ENCODE results near the gene NR1D1.

NR1D1 gene

DNA sequence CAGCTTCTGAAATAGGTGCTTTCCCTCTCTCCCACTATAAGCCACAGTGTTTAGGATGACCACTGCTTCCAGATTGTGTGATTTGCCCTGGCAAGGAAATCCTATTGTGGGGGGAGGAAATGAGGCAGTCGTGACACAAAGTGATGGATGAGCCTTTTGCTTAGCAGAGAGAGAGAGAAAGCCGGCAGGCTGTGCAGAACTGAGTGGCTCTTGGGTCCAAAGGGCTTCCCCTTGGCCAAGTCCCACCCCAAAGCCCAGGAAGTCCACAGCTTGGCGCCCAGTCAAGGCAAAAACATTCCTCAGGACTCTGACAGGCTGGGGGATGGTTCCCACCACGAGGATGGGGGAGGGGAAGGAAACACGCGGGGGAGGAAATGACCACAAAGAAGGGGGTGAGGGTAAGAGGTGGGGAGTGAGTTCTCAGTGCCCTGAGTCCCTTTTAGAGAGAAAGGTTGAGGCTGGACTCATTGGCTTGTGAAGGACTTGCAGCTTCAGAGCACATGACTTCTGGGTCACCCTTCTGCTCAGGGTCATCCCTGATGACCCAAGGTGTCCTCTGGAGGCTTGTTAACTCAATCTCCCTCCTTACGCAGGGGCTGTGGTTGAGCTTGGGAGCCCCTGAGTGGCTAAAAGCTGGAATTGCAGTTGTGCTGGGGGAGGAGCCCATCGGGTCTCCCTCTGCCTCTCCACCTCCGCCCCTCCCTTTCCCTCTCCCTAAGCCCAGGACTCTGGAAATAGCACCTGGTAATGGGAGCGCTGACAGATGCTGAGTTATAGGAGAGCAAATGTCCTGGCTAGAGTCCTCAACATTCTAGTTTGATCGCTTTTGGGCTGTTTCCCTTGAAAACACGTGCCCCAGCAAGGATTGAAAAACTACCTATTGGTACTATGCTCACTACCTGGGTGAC is 11.1 kb upstream of the NR1D1 start:
- DNase-seq, result peak; percentile 69

DNA sequence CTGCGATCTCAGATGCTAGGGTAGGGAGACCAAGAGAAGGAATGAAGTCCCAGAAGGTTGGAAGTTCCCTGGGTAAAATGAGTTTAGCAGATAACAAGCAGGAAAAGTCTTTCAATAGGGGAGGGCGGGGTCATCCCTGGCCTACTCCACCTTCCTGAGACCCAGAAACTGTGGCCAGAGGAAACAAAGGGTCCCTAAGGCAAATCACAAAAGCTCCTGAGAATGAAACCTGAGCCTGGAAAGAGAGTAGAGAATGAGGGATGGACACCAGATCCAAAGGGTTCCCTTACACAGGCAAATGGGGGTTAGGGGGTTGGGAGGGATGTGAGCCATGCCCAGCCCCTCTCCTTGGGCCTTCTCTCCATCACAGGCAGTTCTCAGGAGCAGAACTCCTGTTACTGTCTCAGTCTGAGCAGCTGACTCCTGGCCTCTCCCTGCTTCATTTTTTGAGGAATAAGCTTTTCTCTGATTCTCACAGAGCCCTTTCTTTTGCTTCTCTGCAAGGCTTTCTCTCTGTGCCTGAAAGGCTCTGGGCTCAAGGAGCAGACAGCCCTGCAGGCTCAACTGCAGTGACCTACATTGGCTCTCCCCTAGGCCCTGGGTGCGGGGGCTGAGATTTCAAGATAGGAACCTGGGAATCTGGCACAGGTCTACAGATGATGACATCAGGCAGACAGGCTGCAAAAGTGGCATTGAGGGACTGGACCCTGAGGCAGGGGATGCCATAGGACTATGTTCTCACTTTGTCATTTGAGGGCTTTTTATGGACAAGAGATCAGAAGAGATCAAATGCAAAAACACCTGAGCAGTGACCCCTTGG is 9.8 kb upstream of the NR1D1 start:
- DNase-seq, result no peak

DNA sequence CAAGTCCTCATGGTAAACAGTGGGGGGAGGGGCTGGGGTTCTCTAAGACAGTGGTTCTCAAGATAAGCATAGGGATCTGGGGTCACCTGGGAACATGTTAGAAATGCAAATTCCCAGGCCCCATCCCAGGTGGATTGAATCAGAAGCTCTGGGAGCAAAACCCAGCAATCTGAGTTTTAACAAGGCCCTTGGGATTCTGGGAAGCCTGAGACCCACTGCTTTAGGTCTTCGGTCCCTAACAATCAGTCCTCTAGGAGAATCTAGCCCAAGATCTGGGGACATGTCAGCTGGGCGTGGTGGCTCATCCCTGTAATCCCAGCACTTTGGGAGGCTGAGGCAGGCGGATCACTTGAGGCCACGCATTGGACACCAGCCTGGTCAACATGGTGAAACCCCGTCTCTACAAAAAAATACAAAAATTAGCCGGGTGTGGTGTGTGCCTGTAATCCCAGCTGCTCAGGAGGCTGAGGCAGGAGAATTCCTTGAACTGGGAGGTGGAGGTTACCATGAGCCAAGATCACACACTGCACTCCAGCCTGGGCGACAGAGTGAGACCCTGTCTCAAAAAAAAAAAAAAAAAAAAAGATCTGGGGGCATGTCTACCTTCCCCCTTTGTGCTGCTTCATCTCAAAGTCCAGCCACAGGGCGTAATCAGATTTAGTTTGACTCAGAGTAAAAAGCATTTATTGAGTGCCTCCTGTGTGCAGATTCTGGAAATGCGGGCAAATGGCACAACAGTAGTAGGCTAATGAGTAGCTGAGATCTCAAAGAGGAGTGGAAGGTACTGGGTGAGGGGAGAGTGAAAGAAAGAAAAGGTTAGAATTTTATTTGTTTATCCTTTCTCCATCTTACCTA is 8.8 kb upstream of the NR1D1 start:
- DNase-seq, result no peak

DNA sequence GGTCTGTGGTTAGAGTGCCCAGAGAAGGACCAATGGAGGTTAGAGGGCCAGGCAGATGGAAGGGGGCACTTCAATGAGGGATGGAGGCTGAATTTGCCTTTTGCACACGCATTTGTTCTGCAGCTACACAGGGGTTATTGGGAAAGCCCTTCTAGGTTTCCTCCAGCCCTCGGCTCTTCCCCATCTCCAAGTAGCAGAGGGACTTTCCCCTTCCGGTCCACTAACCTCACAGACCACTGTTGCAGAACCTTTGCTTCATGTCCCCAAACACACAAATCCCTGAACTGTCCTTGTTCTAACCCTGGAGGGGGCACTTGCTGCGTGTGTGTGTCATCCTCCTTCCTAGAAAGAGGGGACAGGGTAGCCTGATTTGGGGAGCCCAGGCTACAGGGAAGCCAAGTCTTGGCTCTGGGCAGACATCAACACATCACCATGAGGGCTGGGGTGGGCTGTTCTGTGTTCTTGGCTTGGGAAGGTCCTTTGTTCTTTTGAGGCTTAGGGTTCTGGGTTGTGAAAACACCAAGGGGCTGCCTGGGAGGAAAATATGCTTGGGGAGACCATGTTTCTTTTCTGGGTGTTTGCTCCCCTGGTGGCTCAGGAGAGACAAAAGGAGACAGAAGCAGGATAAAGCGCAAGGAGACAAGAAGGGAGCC is 7.3 kb upstream of the NR1D1 start:
- peak; percentile 23 for DNase-seq

DNA sequence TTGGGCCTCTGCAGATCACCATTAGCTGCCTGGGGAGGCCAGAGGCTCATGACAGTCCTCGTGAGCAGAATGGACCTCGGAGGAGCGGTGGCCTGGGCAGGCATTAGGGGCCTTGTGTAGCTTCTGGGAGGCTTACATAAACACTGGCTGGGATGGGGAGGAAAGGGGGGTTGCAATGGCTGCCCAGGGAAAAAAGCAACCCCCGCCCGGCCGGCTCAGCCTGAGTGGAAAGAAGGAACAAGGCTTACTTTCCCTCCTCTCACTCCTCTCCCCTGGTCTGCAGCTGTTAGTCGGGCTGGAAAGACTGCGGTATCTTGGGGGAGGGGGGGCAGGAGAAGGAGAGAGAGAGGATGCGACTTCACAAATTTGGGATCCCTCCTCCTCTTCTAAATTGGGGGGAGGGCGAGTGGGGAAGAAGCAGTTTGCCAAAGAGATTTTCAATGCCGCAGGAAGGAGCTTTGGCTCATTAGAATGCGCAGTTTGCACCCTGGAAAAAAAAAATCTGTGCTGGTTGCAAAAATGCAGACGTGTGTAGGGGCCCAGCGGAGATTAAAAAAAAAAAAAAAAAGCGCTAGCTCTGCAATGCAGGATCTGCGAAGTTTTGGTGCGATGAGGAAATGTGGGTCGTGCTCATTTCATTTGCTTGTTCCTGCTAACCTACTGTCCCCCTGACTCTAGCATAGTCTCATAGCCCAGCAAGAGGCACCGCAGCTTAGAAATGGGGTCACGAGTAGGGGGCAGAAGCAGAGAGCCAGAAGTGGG is 6.6 kb upstream of the NR1D1 start:
- DNase-seq, result peak; percentile 50

DNA sequence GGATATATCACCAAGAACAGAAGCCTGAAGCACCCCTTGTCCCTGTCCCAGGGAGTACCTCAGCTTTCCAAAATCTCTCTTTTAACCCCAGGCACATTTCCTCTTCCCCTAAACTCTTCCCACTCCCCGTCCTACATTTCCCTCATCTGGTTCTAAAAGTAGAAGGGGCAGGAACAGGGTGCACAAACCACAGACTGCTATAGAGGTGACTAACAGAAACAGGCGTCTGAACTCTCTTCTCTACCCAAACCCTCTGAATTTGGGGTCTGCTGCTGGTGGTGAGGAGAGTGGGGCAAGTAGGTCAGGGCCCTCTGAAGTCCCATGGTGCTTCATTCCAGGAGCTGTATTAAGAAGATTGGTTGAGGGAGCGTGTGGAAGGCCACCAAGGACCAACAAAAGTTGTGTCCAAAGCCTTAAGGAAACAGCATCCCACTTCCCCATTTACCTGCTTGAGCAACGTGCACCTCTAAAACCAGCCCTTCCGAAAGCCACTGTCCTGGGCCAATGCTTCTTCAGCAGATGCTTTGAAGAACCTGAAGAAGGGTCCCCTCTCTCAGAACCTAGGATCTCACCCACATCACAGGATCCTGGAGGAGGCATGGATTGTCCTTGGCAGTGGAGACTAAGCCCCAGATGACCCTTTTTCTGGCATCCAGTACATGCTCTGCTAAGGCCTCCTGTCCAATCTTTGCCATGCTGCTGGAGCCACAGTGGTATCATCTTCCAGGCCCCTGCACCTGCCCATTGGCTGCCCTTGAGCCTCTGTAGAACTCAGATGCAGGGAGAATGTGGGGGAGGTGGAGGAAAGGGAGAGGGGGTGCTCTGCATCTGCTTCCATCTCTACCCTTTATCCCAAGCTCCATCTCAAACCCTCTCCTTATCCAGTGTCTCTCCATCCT is 5.7 kb upstream of the NR1D1 start:
- DNase-seq, result no peak

DNA sequence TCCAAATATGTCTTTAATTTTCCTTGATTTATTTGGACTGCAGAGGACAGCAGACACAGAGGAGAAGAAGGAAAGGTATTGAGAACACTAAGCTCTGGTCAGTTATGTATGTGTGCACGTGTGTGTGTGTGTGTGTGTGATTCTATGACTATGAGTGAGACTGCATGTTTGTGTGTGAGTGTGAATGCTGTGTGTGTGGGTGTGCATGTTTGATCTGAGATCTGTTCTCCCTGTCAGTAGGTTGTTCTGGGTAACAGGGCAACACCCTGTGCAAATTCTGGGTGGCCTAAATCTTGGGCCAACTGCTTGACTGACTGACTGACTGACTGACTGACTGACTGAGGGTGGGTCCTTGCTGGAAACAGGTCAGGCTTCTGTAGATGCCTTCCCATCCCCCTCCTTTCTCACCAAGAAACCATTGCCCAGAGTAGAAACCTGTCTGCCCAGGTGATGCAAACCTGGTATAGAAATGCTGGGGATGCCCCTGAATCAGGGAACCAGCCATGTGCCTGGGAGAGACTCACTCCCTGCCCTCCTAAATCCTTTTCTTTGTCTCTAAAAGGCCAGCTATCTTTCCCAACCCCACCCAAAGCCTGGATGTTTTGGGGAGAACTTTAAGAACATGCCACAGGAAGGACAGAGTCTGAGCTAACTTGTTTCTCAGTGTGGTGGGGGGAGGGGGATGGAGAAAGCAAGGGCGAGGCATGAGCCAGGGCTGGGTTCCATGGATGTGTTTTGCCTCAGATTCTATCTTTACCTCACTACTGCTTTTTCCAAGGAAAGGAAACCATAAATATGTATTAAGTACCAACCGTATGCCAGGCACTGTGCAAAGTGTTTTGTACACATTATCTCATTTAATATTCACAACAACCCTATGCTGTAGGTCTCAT is 4.5 kb upstream of the NR1D1 start:
- DNase-seq, result no peak

DNA sequence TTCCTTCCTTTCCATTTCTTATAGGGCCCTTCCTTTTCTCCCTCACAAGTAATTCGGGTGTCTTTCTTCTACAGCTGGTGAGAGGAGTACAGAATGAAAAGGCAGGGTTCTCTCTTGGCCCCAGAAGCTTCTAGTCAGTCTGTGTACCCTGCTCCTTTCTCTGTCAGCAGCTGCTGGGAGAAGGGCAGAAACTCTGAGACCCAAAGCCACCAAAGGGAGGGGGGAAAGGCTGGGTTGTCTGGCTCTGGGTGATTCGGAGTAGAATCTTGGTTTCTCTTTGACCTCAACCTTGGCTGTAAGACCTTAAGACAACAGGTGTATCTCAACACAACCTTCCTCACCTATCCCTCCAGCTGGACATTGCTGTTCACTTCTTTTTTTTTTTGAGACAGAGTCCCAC is 3.3 kb upstream of the NR1D1 start:
- no peak for DNase-seq

DNA sequence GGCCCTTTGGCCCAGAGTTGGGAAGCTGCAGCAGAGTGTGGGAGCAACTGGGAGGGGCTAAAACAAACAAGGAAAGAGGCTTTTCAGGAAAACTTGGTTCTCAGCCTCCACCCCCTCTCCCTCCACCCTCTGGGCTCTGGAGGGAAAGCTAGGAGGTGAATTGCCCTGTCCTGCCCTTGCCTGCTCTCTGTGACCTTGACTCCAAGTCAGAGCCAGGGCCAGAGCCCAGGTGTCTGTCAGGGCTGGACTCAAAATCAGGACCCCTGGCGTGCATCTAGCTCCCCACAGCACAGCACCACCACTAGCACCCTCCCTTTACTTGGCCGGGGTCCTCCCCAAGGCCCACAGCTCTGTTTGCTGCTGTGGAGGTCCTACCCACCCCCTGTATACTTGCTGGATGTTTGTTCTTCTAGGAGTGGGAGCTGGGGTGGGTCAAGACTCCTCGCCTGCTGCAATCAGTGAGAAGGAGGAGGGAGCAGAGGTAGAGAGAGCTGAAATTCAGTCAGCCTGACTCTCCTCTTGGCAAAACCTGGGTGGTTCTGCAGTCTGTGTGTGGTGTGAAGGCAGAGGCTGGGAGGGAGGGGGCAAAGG is 2.8 kb upstream of the NR1D1 start:
- no peak for DNase-seq

DNA sequence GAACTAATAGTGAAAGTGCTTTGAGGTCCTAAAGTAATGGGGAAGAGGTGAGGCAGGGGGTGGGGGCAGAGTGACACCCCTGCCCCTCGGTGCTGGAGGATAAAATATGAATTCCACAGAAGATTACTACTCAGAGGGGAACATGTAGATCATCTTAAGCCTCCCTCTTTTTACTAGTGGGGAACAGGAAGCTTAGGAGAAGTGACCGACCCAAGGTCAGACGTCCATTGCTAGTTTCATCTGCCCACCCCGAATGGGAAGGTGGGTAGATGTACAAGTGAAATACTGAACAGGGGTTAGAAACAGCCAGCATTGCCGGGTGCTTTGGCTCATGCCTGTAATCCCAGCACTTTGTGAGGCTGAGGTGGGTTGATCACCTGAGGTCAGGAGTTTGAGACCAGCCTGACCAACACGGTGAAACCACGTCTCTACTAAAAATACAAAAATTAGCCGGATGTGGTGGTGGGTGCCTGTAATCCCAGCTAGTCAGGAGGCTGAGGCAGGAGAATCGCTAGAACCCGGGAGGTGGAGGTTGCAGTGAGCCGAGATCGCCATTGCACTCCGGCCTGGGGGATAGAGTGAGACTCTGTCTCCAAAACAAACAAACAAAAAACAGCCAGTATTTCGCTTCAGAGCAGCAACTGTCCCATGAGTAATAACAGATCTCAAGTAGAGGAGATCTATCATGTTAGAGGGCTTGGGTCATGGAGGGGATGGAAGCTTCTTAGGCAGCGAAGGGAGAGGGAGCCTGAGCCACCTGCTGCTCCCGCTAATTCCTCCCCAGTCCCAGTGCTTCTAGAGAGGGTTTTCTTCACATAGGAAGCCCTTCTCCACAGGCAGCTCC is 1.2 kb upstream of the NR1D1 start:
- DNase-seq, result no peak

DNA sequence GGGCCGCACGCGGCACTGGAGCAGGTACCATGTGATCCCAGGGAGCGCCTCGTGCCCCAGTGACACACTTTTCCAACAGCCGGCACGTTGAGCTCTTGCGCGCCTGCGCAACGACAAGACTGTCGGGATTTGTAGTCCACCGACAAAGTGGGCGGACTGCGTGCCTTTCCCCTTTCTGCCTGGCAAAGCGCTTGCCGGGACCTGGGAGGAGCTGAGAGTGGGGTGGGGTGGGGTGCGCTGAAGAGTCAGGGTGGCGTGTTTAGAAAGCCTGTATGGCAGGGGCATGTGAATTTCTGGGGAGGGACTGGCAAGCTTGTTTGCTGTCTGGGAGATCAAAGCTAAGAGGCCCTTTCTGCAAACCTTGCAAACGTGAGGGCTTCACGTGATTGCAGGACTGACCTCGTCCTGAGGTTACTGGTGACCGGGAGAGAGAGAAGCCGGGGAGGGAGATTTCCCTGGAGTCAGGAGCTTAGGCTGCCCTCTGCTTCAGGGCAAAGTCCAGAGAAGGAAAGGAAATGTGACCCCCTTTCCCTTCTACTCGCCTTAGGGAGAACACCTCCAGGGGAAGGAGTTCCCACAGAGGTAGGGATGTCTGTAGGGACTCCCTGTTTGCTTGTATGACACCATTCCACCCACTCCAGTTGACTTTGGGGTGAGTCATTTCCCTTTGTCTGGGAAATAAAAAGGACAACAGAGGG is 429 bp upstream of the NR1D1 start:
- peak; percentile 90 for DNase-seq

DNA sequence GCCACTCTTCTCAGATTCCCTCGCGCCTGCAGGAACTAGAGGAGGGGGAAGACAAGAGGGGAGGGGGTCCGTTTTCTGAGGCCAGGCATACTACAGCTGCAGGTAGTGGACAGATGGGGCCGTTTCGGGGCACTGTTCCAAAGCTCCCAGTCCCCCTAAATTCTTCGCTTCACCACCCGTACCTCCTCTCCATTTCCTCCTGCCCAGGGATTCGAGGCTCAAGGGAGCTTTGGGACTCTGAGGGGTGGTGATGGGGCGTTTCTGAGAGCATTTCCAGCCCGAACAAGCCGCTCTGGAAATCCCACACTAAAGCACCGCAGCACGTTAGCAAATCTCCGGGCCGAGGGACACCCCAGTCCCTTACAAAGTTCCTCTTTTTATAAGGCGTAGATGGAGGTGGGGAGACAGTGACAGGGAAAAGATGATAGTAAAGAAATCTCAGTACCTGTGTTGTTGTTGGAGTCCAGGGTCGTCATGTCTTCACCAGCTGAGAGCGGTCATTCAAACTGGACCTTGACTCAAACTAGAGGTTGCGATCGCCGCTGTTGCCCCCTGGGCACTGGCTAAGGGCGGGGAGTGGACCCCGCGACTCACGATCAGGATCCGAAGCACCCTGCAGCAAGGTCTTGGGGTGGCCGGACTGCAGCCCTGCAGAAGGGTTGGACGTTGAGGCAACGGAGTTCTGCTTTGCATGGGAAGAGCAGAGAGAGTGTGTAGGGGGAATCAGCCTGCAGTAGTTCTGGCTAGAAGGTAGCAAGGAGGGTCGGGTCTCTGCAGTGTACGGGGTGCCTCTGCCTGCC is 570 bp downstream of the NR1D1 start:
- DNase-seq, result no peak

DNA sequence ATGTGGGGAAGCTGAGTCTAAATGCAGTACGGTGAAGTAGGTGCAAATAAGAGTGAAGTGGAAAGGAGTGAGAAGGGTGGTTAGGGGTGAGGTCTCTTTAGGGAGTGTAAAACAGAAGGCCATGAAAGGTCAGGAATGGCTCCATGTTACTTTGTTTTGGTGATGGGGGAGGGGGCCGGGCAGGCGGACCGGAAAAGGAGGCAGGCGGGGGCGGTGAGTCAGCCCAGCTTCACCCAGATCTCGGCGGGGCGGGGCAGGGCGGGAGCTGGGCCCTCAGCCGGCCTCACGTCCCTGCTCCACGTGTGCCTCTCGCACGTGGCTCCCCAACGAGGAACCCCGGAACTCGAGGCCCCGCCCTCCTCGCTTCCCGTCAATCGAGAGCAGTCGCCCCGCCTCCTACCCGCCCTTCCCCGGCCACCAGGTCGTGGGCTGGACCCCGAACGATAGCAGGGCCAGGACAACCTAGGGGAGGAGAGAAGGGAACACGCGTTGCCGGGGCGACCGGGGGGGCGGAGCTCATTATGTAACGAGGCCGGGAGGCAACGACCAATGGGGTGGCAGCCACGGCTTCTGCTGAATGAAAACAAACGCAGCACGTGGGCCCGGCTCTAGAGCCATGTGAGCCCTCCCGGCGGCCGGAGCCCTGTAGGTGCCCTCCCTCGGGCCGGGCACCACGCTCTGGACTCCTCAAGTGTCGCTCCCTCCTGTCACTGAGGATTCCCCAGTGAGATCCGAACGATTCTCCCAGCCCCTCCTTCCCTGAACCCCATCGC is 1.4 kb downstream of the NR1D1 start:
- DNase-seq, result peak; percentile 99

DNA sequence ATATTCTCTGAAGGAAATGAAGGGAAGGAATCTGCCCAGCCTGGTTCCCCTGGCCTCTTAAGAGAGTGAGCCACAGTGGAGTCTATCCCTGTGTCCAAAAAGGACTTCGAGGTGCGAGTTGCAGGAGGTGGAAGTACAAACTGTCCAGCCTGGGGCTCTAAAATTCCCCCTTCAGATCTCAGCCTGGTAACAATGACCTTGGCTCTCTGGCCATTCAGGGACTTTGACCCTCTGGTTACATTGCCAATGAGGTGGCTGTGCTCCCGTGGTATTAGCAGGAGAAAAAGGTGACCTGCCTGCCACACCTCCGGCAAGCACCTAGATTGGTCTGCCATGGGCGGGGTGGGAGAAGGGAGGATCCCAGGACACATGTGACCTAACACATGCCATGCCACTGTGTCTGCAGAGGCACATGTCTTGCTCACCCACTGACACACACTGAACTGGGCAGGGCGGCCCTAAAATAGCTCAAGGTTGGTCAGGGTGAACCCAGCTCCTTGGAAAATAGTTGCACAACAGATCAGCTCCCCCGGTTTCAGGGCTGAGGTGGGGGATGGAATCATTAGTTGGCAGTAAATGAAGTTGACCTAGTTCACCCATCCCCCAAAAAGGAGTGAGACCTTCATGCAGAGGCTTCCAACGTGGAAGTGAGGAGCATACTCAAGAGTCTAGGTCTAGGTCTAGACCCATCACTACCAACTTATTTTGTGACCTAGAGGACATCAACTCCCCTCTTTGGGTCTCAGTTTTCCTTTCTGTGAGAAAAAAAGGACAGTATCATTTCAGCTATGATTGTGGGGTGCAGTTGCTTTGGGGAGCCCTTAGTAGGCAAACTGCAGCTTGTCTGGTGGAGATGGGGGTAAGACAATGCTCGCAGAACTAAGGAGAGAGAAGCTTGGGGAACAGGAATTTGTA is 2.2 kb downstream of the NR1D1 start:
- no peak for DNase-seq

DNA sequence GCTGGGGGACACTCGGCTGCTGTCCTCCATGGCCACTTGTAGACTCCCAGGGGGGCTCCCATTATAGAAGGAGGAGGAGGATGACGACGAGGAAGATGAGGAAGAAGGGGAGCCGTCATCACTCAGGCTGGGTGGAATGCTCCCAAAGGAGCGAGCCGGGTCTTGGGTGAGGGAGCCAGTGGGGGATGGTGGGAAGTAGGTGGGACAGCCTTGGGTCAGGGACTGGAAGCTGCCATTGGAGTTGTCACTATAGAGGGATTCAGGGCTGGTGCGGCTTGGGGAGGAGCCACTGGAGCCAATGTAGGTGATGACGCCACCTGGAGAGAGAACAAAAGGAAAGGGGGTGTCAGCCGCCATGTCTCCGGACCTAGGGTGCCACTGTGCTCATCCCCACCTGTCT is 3.3 kb downstream of the NR1D1 start:
- DNase-seq, result no peak
